SH-SY5Y (cell line): ENCODE results near the gene CCNG1.

ENCODE experiments used
- GATA2 ChIP-seq: IDR thresholded peaks from 2 replicates; pipeline ENCODE4 v1.6.1; 2011; ENCODE audit warnings: mild to moderate bottlenecking, low read depth, low read length
- GATA3 ChIP-seq: IDR thresholded peaks from 2 replicates; pipeline ENCODE4 v1.6.1; 2011; ENCODE audit warnings: low read depth, mild to moderate bottlenecking, low read length, moderate library complexity

- TF ChIP-seq GATA3 (no peak), GATA2 (no peak)
Measured at GRCh38 chr5:163458778-163459385, 21.5 kb downstream of the CCNG1 start.
